HCT116 (cell line): ENCODE data around the gene ABCC1. TPM values are rescaled to one million over a fixed set of nuclear protein-coding genes. Genes with fewer than 3 reads are reported as not detected.

Experiments used
- ATAC-seq: fragments of 200-7000 bp; cut with Tn5 transposase; 2 replicates; pipeline ENCODE4 v1.9.1; 2020; ENCODE audit warnings: mild to moderate bottlenecking, moderate library complexity
- BruUV-seq: library from RNA; stranded (reverse); fragments of 400-500 nt; replicated peaks from 2 replicates; lab custom pipeline; 2021; lab: Mats Ljungman, UMichigan
- CTCF ChIA-PET: fragments of 300-600 bp; sonication (Branson Sonifier 250); formaldehyde crosslinking; loops from one replicate; lab custom pipeline; 2021; ENCODE audit warnings: antibody characterized with exemption; lab: Charles Lee
- POLR2A ChIA-PET: fragments of 300-600, 350-600 bp; sonication (Branson Sonifier 250); formaldehyde crosslinking; loops from one replicate; lab custom pipeline; 2021; ENCODE audit warnings: antibody characterized with exemption; lab: Charles Lee
- RAD21 ChIA-PET, 2 experiments: fragments of 300-600 bp; sonication (Branson Sonifier 250); formaldehyde crosslinking; loops; one replicate each; lab custom pipeline; 2023; ENCODE audit warnings: low total read pairs in 2 of 2; ENCODE audit not compliant: uncharacterized antibody in 2 of 2, unreplicated experiment in 2 of 2, low non-redundant PET in 1 of 2; lab: Charles Lee
- DNase-seq: peaks from one replicate; pipeline ENCODE4 v3.0.0-alpha.2; 2010; ENCODE audit warnings: low read depth, low spot score
- H2AFZ ChIP-seq: fragments of 200-600 bp; shearing (Covaris generic), sonication (generic); 2 replicates; pipeline ENCODE4 v1.6.1; 2017; ENCODE audit warnings: low read depth, mixed run types, mixed read lengths, antibody characterized with exemption, low read length; ENCODE audit not compliant: poor library complexity, severe bottlenecking
- H3K27ac ChIP-seq: 2 replicates; pipeline ENCODE4 v1.5.1; 2012; ENCODE audit warnings: low read depth, low read length
- H3K27me3 ChIP-seq: fragments of 200-600 bp; sonication (generic); 2 replicates; pipeline ENCODE4 v1.6.1; 2016; ENCODE audit warnings: mixed run types, low read length, mixed read lengths; ENCODE audit not compliant: insufficient read depth
- H3K36me3 ChIP-seq, 2 experiments: fragments of 200-500 bp in 1 of 2; fragments of 200-600 bp in 1 of 2; sonication (Bioruptor generic) in 1 of 2; sonication (generic) in 1 of 2; 2 replicates each; pipeline versions ENCODE4 v1.5.1 to v1.6.1; 2014 to 2016; ENCODE audit warnings: low read length in 2 of 2, inconsistent platforms in 1 of 2, mixed read lengths in 1 of 2, mixed run types in 1 of 2; ENCODE audit not compliant: insufficient read depth in 2 of 2, control insufficient read depth in 1 of 2
- H3K4me1 ChIP-seq, 2 experiments: fragments of 200-600 bp in 1 of 2; sonication (generic) in 1 of 2; 2 replicates each; pipeline versions ENCODE4 v1.5.1 to v1.6.1; 2012 to 2017; ENCODE audit warnings: low read length in 2 of 2, inconsistent platforms in 1 of 2, mild to moderate bottlenecking in 1 of 2, mixed read lengths in 1 of 2, mixed run types in 1 of 2, moderate library complexity in 1 of 2; ENCODE audit not compliant: insufficient read depth in 2 of 2, control insufficient read depth in 1 of 2
- H3K4me2 ChIP-seq: fragments of 200-600 bp; sonication (generic); 2 replicates; pipeline ENCODE4 v1.6.1; 2017; ENCODE audit warnings: mixed run types, low read length, mixed read lengths
- H3K4me3 ChIP-seq, 2 experiments: fragments of 200-600 bp in 1 of 2; sonication (generic) in 1 of 2; replicated peaks in 1 of 2; 2 replicates each; pipeline ENCODE4 v1.5.1; 2011 to 2016; ENCODE audit warnings: low read length in 2 of 2, control low read depth in 1 of 2, low read depth in 1 of 2, mild to moderate bottlenecking in 1 of 2, mixed read lengths in 1 of 2, mixed run types in 1 of 2
- H3K79me2 ChIP-seq: fragments of 200-600 bp; sonication (generic); 2 replicates; pipeline ENCODE4 v1.6.1; 2017; ENCODE audit warnings: mild to moderate bottlenecking, mixed run types, low read length, moderate library complexity, mixed read lengths; ENCODE audit not compliant: insufficient read depth
- H3K9ac ChIP-seq: fragments of 200-600 bp; sonication (generic); 2 replicates; pipeline ENCODE4 v1.6.1; 2016; ENCODE audit warnings: low read length, mixed read lengths
- H3K9me2 ChIP-seq: fragments of 200-600 bp; sonication (generic), shearing (Covaris generic); 2 replicates; pipeline ENCODE4 v1.6.1; 2017; ENCODE audit warnings: mixed run types, mild to moderate bottlenecking, moderate library complexity; ENCODE audit not compliant: insufficient read depth
- H3K9me3 ChIP-seq, 2 experiments: fragments of 200-500 bp in 1 of 2; fragments of 200-600 bp in 1 of 2; sonication (Bioruptor generic) in 1 of 2; sonication (generic) in 1 of 2; 2 replicates each; pipeline ENCODE4 v1.6.1; 2014 to 2017; ENCODE audit warnings: low read length in 2 of 2, mixed read lengths in 2 of 2, inconsistent platforms in 1 of 2, low read depth in 1 of 2, mild to moderate bottlenecking in 1 of 2, mixed run types in 1 of 2, moderate library complexity in 1 of 2; ENCODE audit not compliant: control insufficient read depth in 1 of 2, insufficient read depth in 1 of 2
- H4K20me1 ChIP-seq: fragments of 200-600 bp; sonication (generic), shearing (Covaris generic); 2 replicates; pipeline ENCODE4 v1.6.1; 2017; ENCODE audit warnings: mixed run types, mild to moderate bottlenecking, moderate library complexity; ENCODE audit not compliant: insufficient read depth
- CBX3 ChIP-seq: IDR thresholded peaks from 2 replicates; pipeline ENCODE4 v1.6.1; 2012; ENCODE audit warnings: low read depth
- ELF1 ChIP-seq: IDR thresholded peaks from 2 replicates; pipeline ENCODE4 v1.6.1; 2012; ENCODE audit warnings: low read depth, borderline replicate concordance
- FOSL1 ChIP-seq: IDR thresholded peaks from 2 replicates; pipeline ENCODE4 v1.6.1; 2012; ENCODE audit warnings: low read depth
- JUND ChIP-seq: IDR thresholded peaks from 2 replicates; pipeline ENCODE4 v1.6.1; 2012
- MAX ChIP-seq: IDR thresholded peaks from 2 replicates; pipeline ENCODE4 v1.6.1; 2012
- POLR2AphosphoS5 ChIP-seq: IDR thresholded peaks from 2 replicates; pipeline ENCODE4 v1.6.1; 2011; ENCODE audit warnings: mild to moderate bottlenecking, low read depth, low read length, moderate library complexity
- RAD21 ChIP-seq: IDR thresholded peaks from 2 replicates; pipeline ENCODE4 v1.6.1; 2012; ENCODE audit warnings: low read depth, mild to moderate bottlenecking
- SP1 ChIP-seq: IDR thresholded peaks from 2 replicates; pipeline ENCODE4 v1.6.1; 2012; ENCODE audit warnings: low read depth
- ZFX ChIP-seq: fragments of 450-650 bp; IDR thresholded peaks from 2 replicates; pipeline ENCODE4 v1.6.1; 2017
- ZNF274 ChIP-seq: fragments of 200-500 bp; sonication (Bioruptor generic); IDR thresholded peaks from 2 replicates; pipeline ENCODE4 v1.6.1; 2014; ENCODE audit warnings: mild to moderate bottlenecking, low read depth, low read length, inconsistent platforms
- intact Hi-C: fragments of 100-400 bp; cut with micrococcal nuclease; formaldehyde crosslinking; loops from 2 replicates; pipeline ENCODE4 v1.10.0; 2022
- total RNA-seq: library from RNA; stranded (reverse); gene quantifications from one replicate; pipeline ENCODE4 v1.2.1, GENCODE V29; 2021; ENCODE audit not compliant: unreplicated experiment
- TF ChIP-seq, protein P1 (sequence below): IDR thresholded peaks from 2 replicates; pipeline ENCODE4 v1.6.1; 2012
- TF ChIP-seq, protein P2 (sequence below): IDR thresholded peaks from 2 replicates; pipeline ENCODE4 v1.6.1; 2011; ENCODE audit warnings: mild to moderate bottlenecking, low read length, moderate library complexity; ENCODE audit not compliant: insufficient replicate concordance; ENCODE audit errors: extremely low read depth
- TF ChIP-seq, protein P3 (sequence below): IDR thresholded peaks from 2 replicates; pipeline ENCODE4 v1.6.1; 2012; ENCODE audit warnings: low read depth

The ABCC1 gene
- total RNA-seq, 1 experiment from 2014 or later: 61.9 TPM

DNA sequence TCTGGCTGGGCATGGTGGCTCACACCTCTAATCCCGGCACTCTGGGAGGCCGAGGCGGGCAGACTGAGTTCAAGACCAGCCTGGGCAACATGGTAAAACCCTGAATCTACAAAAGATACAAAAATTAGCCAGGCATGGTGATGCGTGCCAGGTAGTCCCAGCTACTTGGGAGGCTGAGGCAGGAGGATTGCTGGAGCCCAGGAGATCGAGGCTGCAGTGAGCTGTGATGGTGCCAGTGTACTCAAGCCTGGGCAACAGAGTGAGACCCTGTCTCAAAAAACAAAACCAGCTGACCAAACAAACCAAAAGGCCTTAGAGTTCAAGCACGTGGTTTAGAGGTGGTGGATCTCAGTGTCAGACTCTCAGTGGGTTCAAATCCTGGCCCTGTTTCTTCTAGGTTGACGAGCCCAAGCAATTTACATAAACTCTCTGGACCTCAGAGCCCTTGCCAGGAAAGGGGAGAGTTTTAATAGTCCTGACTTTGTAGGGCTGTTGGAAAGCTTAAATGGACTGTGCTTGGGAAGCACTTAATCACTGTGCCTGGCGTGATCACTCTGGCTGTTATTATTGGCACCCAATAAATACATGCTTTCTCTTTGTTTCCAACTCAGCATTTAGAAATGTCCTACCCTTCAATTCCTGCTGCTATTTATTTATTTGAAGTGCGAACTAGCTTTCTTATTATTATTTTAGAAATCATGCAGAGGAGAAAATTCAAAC, 44.7 kb downstream of the ABCC1 start:
- no peaks in the 10 kb centered on the region for H3K9me3 ChIP-seq
- RAD21 ChIA-PET: no interaction called here
- DNase-seq: no peak

More for the DNA sequence above, 44.7 kb downstream of the ABCC1 start:
- intact Hi-C loops: no loop called here
- no peaks in the 10 kb centered on the region for H3K36me3 ChIP-seq
- H3K27me3 ChIP-seq: no peaks in the 10 kb centered on the region
- H3K4me2 ChIP-seq: no peak overlapping the region
- peaks cover 94% of the 10 kb centered on the region for H3K79me2 ChIP-seq
- TF ChIP-seq ELF1 (no peak), POLR2AphosphoS5 (no peak), JUND (no peak), MAX (no peak), ZNF274 (no peak), FOSL1 (no peak), RAD21 (no peak), CBX3 (no peak), ZFX (no peak), SP1 (no peak)
- TF ChIP-seq, protein P1, sequence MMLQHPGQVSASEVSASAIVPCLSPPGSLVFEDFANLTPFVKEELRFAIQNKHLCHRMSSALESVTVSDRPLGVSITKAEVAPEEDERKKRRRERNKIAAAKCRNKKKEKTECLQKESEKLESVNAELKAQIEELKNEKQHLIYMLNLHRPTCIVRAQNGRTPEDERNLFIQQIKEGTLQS: no peak
- TF ChIP-seq, protein P2, sequence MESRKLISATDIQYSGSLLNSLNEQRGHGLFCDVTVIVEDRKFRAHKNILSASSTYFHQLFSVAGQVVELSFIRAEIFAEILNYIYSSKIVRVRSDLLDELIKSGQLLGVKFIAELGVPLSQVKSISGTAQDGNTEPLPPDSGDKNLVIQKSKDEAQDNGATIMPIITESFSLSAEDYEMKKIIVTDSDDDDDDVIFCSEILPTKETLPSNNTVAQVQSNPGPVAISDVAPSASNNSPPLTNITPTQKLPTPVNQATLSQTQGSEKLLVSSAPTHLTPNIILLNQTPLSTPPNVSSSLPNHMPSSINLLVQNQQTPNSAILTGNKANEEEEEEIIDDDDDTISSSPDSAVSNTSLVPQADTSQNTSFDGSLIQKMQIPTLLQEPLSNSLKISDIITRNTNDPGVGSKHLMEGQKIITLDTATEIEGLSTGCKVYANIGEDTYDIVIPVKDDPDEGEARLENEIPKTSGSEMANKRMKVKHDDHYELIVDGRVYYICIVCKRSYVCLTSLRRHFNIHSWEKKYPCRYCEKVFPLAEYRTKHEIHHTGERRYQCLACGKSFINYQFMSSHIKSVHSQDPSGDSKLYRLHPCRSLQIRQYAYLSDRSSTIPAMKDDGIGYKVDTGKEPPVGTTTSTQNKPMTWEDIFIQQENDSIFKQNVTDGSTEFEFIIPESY: no peak
- TF ChIP-seq, protein P3, sequence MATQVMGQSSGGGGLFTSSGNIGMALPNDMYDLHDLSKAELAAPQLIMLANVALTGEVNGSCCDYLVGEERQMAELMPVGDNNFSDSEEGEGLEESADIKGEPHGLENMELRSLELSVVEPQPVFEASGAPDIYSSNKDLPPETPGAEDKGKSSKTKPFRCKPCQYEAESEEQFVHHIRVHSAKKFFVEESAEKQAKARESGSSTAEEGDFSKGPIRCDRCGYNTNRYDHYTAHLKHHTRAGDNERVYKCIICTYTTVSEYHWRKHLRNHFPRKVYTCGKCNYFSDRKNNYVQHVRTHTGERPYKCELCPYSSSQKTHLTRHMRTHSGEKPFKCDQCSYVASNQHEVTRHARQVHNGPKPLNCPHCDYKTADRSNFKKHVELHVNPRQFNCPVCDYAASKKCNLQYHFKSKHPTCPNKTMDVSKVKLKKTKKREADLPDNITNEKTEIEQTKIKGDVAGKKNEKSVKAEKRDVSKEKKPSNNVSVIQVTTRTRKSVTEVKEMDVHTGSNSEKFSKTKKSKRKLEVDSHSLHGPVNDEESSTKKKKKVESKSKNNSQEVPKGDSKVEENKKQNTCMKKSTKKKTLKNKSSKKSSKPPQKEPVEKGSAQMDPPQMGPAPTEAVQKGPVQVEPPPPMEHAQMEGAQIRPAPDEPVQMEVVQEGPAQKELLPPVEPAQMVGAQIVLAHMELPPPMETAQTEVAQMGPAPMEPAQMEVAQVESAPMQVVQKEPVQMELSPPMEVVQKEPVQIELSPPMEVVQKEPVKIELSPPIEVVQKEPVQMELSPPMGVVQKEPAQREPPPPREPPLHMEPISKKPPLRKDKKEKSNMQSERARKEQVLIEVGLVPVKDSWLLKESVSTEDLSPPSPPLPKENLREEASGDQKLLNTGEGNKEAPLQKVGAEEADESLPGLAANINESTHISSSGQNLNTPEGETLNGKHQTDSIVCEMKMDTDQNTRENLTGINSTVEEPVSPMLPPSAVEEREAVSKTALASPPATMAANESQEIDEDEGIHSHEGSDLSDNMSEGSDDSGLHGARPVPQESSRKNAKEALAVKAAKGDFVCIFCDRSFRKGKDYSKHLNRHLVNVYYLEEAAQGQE: no peak
- TF ChIP-seq, all 23 proteins: peak for 0
- ChIA-PET POLR2A (no interaction called here), CTCF (no interaction called here)
- Histone ChIP-seq H4K20me1 (0 out of 2 replicates have a peak, but pooled peaks cover 5% of the 10 kb centered on the region), H3K27ac (no peak overlapping the region), H3K9ac (no peak overlapping the region), H3K4me1 (peaks cover 58 to 80% of the 10 kb centered on the region in 2 experiments), H2AFZ (no peak overlapping the region), H3K4me3 (no peak overlapping the region), H3K9me2 (no peaks in the 10 kb centered on the region)
- BruUV-seq: no TSS peak
- ATAC-seq: no peak
